Astrocyte of the spinal cord (primary cell): ENCODE results near the gene GRIA4.

Experiments
- DNase-seq: peaks from one replicate; pipeline ENCODE4 v3.0.0; 2011; ENCODE audit warnings: low read depth, low spot score
- H3K4me3 ChIP-seq: 2 replicates; pipeline ENCODE4 v1.5.1; 2011; ENCODE audit warnings: low read depth, mild to moderate bottlenecking, low read length, moderate library complexity
- CTCF ChIP-seq: IDR thresholded peaks from 2 replicates; pipeline ENCODE4 v1.5.1; 2012; ENCODE audit warnings: low read depth, mild to moderate bottlenecking, low read length, inconsistent platforms
- in situ Hi-C: cut with HindIII; loops from 2 replicates; pipeline ENCODE4 v1.10.0; 2017; ENCODE audit warnings: low sequenced_read_pairs

GRIA4 gene

GRCh38 chr11:105929084-105929955 lies 319.4 kb downstream of the GRIA4 start:
- no peak for TF ChIP-seq CTCF
- in situ Hi-C loops: no loop called here
- DNase-seq: no peak
- H3K4me3 ChIP-seq: no peak overlapping the region

- TF ChIP-seq CTCF: no peak
- no peak for DNase-seq
- H3K4me3 ChIP-seq: no peak overlapping the region
- in situ Hi-C loops: no loop called here
Observed at GRCh38 chr11:105933695-105934094, 323.8 kb downstream of the GRIA4 start.

GRCh38 chr11:105935791-105936190 lies 325.9 kb downstream of the GRIA4 start:
- in situ Hi-C loops: no loop called here
- H3K4me3 ChIP-seq: no peak overlapping the region
- peak; percentile 61 for DNase-seq

GRCh38 chr11:105937331-105937730 lies 327.5 kb downstream of the GRIA4 start:
- in situ Hi-C loops: no loop called here
- no peak for TF ChIP-seq CTCF
- peak; percentile 72 for DNase-seq
- H3K4me3 ChIP-seq: no peak overlapping the region

More at GRCh38 chr11:105935791-105936190, 325.9 kb downstream of the GRIA4 start:
- no peak for TF ChIP-seq CTCF

GRCh38 chr11:105937738-105938137 lies 327.9 kb downstream of the GRIA4 start:
- peak; percentile 75 for DNase-seq
- H3K4me3 ChIP-seq: no peak overlapping the region
- TF ChIP-seq CTCF: no peak
- in situ Hi-C loops: no loop called here

GRCh38 chr11:105942921-105943320 lies 333.0 kb downstream of the GRIA4 start:
- no peak for TF ChIP-seq CTCF
- in situ Hi-C loops: no loop called here
- no peak overlapping the region for H3K4me3 ChIP-seq
- DNase-seq: no peak
